IMR-90 (cell line): Measurements from ENCODE around the gene DNASE2. TPM values are rescaled to one million over a fixed set of nuclear protein-coding genes. Genes with fewer than 3 reads are reported as not detected.
A peak's percentile ranks its signal among the peaks of the same experiment; 100 is the strongest.

Source experiments
- ATAC-seq: fragments of 200-7000 bp; cut with Tn5 transposase; 2 replicates; pipeline ENCODE4 v1.9.1; 2020; ENCODE audit warnings: low read depth, mild to moderate bottlenecking, moderate library complexity
- BruUV-seq: library from RNA; stranded (reverse); fragments of 400-500 nt; replicated peaks from 2 replicates; lab custom pipeline; 2021; lab: Mats Ljungman, UMichigan
- CTCF ChIA-PET: fragments of 300-600 bp; formaldehyde crosslinking; extraction: SDS; loops from one replicate; lab custom pipeline; 2021; ENCODE audit warnings: antibody characterized with exemption; lab: Yijun Ruan, JAX
- POLR2A ChIA-PET: fragments of 300-600 bp; sonication (Branson Sonifier 250); formaldehyde crosslinking; loops from one replicate; lab custom pipeline; 2022; ENCODE audit warnings: antibody characterized with exemption; ENCODE audit not compliant: unreplicated experiment; lab: Charles Lee
- DNase-seq: peaks from one replicate; pipeline ENCODE4 v3.0.0; 2013
- H2AFZ ChIP-seq: replicated peaks from 2 replicates; pipeline ENCODE3; 2013; ENCODE audit warnings: low read length, mild to moderate bottlenecking; ENCODE audit not compliant: poor library complexity
- H2AK5ac ChIP-seq: 2 replicates; pipeline ENCODE4 v1.6.1; 2013; ENCODE audit warnings: low read depth, low read length, inconsistent platforms
- H2AK9ac ChIP-seq: replicated peaks from 2 replicates; pipeline ENCODE3; 2013; ENCODE audit warnings: mild to moderate bottlenecking, low read depth, low read length, moderate library complexity; ENCODE audit not compliant: poor library complexity
- H2BK120ac ChIP-seq: 2 replicates; pipeline ENCODE4 v1.6.1; 2013; ENCODE audit warnings: low read depth, low read length, inconsistent platforms
- H2BK15ac ChIP-seq: 3 replicates; pipeline ENCODE4 v1.6.1; 2013; ENCODE audit warnings: low read depth, low read length, inconsistent platforms
- H2BK20ac ChIP-seq: 2 replicates; pipeline ENCODE4 v1.6.1; 2013; ENCODE audit warnings: low read depth, mild to moderate bottlenecking, inconsistent platforms, low read length, moderate library complexity
- H2BK5ac ChIP-seq: 2 replicates; pipeline ENCODE4 v1.6.1; 2013; ENCODE audit warnings: mild to moderate bottlenecking, low read depth, low read length, inconsistent platforms; ENCODE audit not compliant: poor library complexity, severe bottlenecking
- H3K14ac ChIP-seq: replicated peaks from 2 replicates; pipeline ENCODE4 v1.6.1; 2013; ENCODE audit warnings: low read depth, low read length, inconsistent platforms
- H3K18ac ChIP-seq: 2 replicates; pipeline ENCODE4 v1.6.1; 2013; ENCODE audit warnings: low read depth, low read length, control low read depth
- H3K23ac ChIP-seq: 2 replicates; pipeline ENCODE4 v1.6.1; 2013; ENCODE audit warnings: low read depth, low read length, inconsistent platforms
- H3K27ac ChIP-seq: 2 replicates; pipeline ENCODE4 v1.5.1; 2013; ENCODE audit warnings: mild to moderate bottlenecking, control low read depth, low read length; ENCODE audit not compliant: insufficient read depth
- H3K27me3 ChIP-seq: 2 replicates; pipeline ENCODE4 v1.6.1; 2013; ENCODE audit warnings: low read length; ENCODE audit not compliant: control insufficient read depth, insufficient read depth
- H3K36me3 ChIP-seq: 2 replicates; pipeline ENCODE4 v1.6.1; 2013; ENCODE audit warnings: low read length, mixed read lengths; ENCODE audit not compliant: control insufficient read depth, insufficient read depth
- H3K4ac ChIP-seq: 2 replicates; pipeline ENCODE4 v1.6.1; 2013; ENCODE audit warnings: low read depth, low read length, inconsistent platforms
- H3K4me1 ChIP-seq: 2 replicates; pipeline ENCODE4 v1.6.1; 2013; ENCODE audit warnings: low read length, mixed read lengths; ENCODE audit not compliant: control insufficient read depth, insufficient read depth
- H3K4me2 ChIP-seq: 2 replicates; pipeline ENCODE4 v1.6.1; 2013; ENCODE audit warnings: low read depth, mild to moderate bottlenecking, control low read depth, low read length, moderate library complexity
- H3K4me3 ChIP-seq: 2 replicates; pipeline ENCODE4 v1.5.1; 2013; ENCODE audit warnings: low read depth, mild to moderate bottlenecking, control low read depth, low read length, moderate library complexity; ENCODE audit not compliant: insufficient read depth
- H3K56ac ChIP-seq: 2 replicates; pipeline ENCODE4 v1.6.1; 2013; ENCODE audit warnings: low read length, inconsistent platforms; ENCODE audit not compliant: insufficient read depth; ENCODE audit errors: extremely low read depth
- H3K79me1 ChIP-seq, 2 experiments: 2 replicates each; pipeline ENCODE4 v1.6.1; 2013; ENCODE audit warnings: low read length in 2 of 2, inconsistent platforms in 1 of 2, low read depth in 1 of 2
- H3K9ac ChIP-seq: 2 replicates; pipeline ENCODE4 v1.6.1; 2013; ENCODE audit warnings: low read depth, low read length, control low read depth
- H3K9me1 ChIP-seq: 2 replicates; pipeline ENCODE4 v1.6.1; 2013; ENCODE audit warnings: low read length, inconsistent platforms; ENCODE audit not compliant: insufficient read depth
- H3K9me3 ChIP-seq: 2 replicates; pipeline ENCODE4 v1.6.1; 2013; ENCODE audit warnings: low read length; ENCODE audit not compliant: control insufficient read depth, insufficient read depth
- H4K20me1 ChIP-seq: 2 replicates; pipeline ENCODE4 v1.6.1; 2013; ENCODE audit warnings: low read length, inconsistent platforms; ENCODE audit not compliant: insufficient read depth
- H4K5ac ChIP-seq: 2 replicates; pipeline ENCODE4 v1.6.1; 2013; ENCODE audit warnings: mild to moderate bottlenecking, low read depth, low read length, control low read depth
- H4K8ac ChIP-seq, 2 experiments: 2 replicates each; pipeline ENCODE4 v1.6.1; 2013; ENCODE audit warnings: low read depth in 2 of 2, low read length in 2 of 2, control low read depth in 1 of 2, inconsistent platforms in 1 of 2
- H4K91ac ChIP-seq: 2 replicates; pipeline ENCODE4 v1.6.1; 2013; ENCODE audit warnings: low read depth, low read length, inconsistent platforms; ENCODE audit not compliant: insufficient read depth
- BHLHE40 ChIP-seq: fragments of 150-350 bp; IDR thresholded peaks from 2 replicates; pipeline ENCODE4 v1.6.1; 2016; ENCODE audit warnings: mild to moderate bottlenecking, low read depth, low read length
- FOS ChIP-seq: fragments of 150-350 bp; IDR thresholded peaks from 2 replicates; pipeline ENCODE4 v1.6.1; 2016; ENCODE audit warnings: low read depth, low read length
- POLR2A ChIP-seq: IDR thresholded peaks from 2 replicates; pipeline ENCODE4 v1.6.1; 2012; ENCODE audit warnings: mild to moderate bottlenecking, low read depth, low read length
- WGBS, 2 experiments: methylation state at CpG; one replicate each; pipeline versions ENCODE4 v1.1.5 to v1.1.7; 2013; ENCODE audit warnings: missing lambda C conversion rate in 2 of 2; ENCODE audit not compliant: insufficient read length in 1 of 2; ENCODE audit errors: extremely low coverage in 2 of 2; 5-methylcytosine and 5-hydroxymethylcytosine counted together
- dilution Hi-C: fragments of 300-500 bp; cut with HindIII; formaldehyde crosslinking; loops from one replicate; pipeline ENCODE4 v1.14.3; 2018; ENCODE audit warnings: low sequenced_read_pairs; ENCODE audit not compliant: unreplicated experiment
- in situ Hi-C: fragments of 300-500 bp; cut with MboI; formaldehyde crosslinking; loops from 3 replicates; pipeline ENCODE4 v1.14.3; 2019; ENCODE audit warnings: low sequenced_read_pairs, inconsistent platforms, mixed read lengths
- intact Hi-C: fragments of 100-400 bp; cut with micrococcal nuclease; formaldehyde crosslinking; loops from 2 replicates; pipeline ENCODE4 v1.10.0; 2022
- polyA plus RNA-seq, 3 experiments: library from polyadenylated mRNA; depleted of rRNA; stranded (reverse); fragments of >200 nt; gene quantifications; 2 replicates each; pipeline ENCODE4 v1.2.3, GENCODE V29; 2012; ENCODE audit warnings: low replicate concordance in 1 of 3
- total RNA-seq: library from RNA; depleted of rRNA; stranded (reverse); fragments of >200 nt; gene quantifications from 2 replicates; pipeline ENCODE4 v1.2.3, GENCODE V29; 2012

The DNASE2 gene
- total and polyA plus RNA-seq, 2 of the 4 experiments (the other 2 are of a cell fraction) = 9.5 to 31.1 TPM

DNA sequence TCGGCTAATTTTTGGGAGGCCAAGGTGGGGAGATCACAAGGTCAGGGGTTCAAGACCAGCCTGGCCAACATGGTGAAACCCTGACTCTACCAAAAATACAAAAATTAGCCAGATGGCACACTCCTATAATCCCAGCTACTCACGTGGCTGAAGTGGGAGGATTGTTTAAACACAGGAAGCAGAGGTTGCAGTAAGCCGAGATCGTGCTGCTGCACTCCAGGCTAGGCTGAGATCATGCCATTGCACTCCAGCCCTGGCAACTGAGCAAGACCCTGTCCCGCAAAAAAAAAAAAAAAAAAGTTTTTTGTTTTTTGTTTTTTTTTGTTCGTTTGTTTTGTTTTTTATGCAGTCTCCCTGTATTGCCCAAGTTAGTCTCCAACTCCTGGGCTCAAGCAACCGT lies 21.7 kb downstream of the DNASE2 start:
- Histone ChIP-seq H3K18ac (no peak overlapping the region), H3K14ac (no peak overlapping the region), H2AK5ac (no peak overlapping the region), H3K9me3 (no peaks in the 10 kb centered on the region), H4K8ac (no peak overlapping the region), H2BK120ac (no peak overlapping the region), H2BK5ac (no peak overlapping the region), H4K5ac (no peak overlapping the region), H3K27me3 (peaks cover 7% of the 10 kb centered on the region), H2AFZ (no peak overlapping the region), H2BK20ac (no peak overlapping the region), H2AK9ac (no peak overlapping the region), H3K9ac (no peak overlapping the region), H3K4me1 (no peaks in the 10 kb centered on the region), H3K4me2 (no peak overlapping the region), H2BK15ac (no peak overlapping the region), H3K9me1 (no peaks in the 10 kb centered on the region), H3K56ac (no peak overlapping the region), H3K23ac (no peak overlapping the region), H4K20me1 (no peaks in the 10 kb centered on the region), H3K4me3 (no peak overlapping the region), H3K36me3 (no peaks in the 10 kb centered on the region), H4K91ac (no peak overlapping the region), H3K4ac (no peak overlapping the region), H3K27ac (no peak overlapping the region), H3K79me1 (no peaks in the 10 kb centered on the region)
- in situ Hi-C loops (no loop called here), dilution Hi-C loops (no loop called here), intact Hi-C loops (no loop called here)
- no TSS peak for BruUV-seq
- POLR2A ChIA-PET = no interaction called here
- TF ChIP-seq FOS (no peak), POLR2A (no peak), BHLHE40 (peak; percentile 33; the same call in 1 of the 2 replicates)
- peak; percentile 82 for ATAC-seq
- 20% methylated on average over 2 of the region's 7 CpGs; no CpG with 5 or more reads in 1 of the 2 experiments for WGBS, 2 experiments
- CTCF ChIA-PET = no interaction called here
- peak; percentile 33 for DNase-seq
